ENCODE measurements around the gene RND3.

Gene RND3

GRCh38 chr2:150487537-150488429 lies at the start of gene RND3:
Gene RND3 (minus strand): TSS chr2:150487667. CDS start chr2:150487417, 250 bp downstream.
- peak within 1 kb of the TSS; percentile 98 for H3K4me3 ChIP-seq (ENCODE audit: low read depth, low read length)

- H3K4me3 ChIP-seq (ENCODE audit: low read depth, low read length) = no peak overlapping the region
These were observed 47.7 kb upstream of the RND3 start for GRCh38 chr2:150535176-150535575.

- no peak overlapping the region for H3K4me3 ChIP-seq (ENCODE audit: low read depth, low read length)
These were observed 45.4 kb upstream of the RND3 start for GRCh38 chr2:150532879-150533278.

- H3K4me3 ChIP-seq (ENCODE audit: low read depth, low read length) = no peak overlapping the region
These were observed 44.6 kb upstream of the RND3 start for GRCh38 chr2:150532020-150532419.

GRCh38 chr2:150531591-150531990 lies 44.1 kb upstream of the RND3 start:
- no peak overlapping the region for H3K4me3 ChIP-seq (ENCODE audit: low read depth, low read length)

- H3K4me3 ChIP-seq (ENCODE audit: low read depth, low read length) = no peak overlapping the region
These were observed 42.7 kb upstream of the RND3 start for GRCh38 chr2:150530168-150530567.

- H3K4me3 ChIP-seq (ENCODE audit: low read depth, low read length) = no peak overlapping the region
These were observed 41.7 kb upstream of the RND3 start for GRCh38 chr2:150528861-150529801.

GRCh38 chr2:150526827-150527226 lies 39.4 kb upstream of the RND3 start:
- H3K4me3 ChIP-seq (ENCODE audit: low read depth, low read length) = no peak overlapping the region

GRCh38 chr2:150526006-150526405 lies 38.5 kb upstream of the RND3 start:
- H3K4me3 ChIP-seq (ENCODE audit: low read depth, low read length) = no peak overlapping the region

- no peak overlapping the region for H3K4me3 ChIP-seq (ENCODE audit: low read depth, low read length)
These were observed 34.8 kb upstream of the RND3 start for GRCh38 chr2:150522269-150522668.

- H3K4me3 ChIP-seq (ENCODE audit: low read depth, low read length) = no peak overlapping the region
These were observed 33.6 kb upstream of the RND3 start for GRCh38 chr2:150520887-150521664.

- H3K4me3 ChIP-seq (ENCODE audit: low read depth, low read length) = no peak overlapping the region
These were observed 32.6 kb upstream of the RND3 start for GRCh38 chr2:150520033-150520432.

- H3K4me3 ChIP-seq (ENCODE audit: low read depth, low read length) = no peak overlapping the region
These were observed 30.6 kb upstream of the RND3 start for GRCh38 chr2:150517951-150518680.

- H3K4me3 ChIP-seq (ENCODE audit: low read depth, low read length) = no peak overlapping the region
These were observed 26.2 kb upstream of the RND3 start for GRCh38 chr2:150513647-150514046.

GRCh38 chr2:150508497-150509137 lies 21.1 kb upstream of the RND3 start:
- no peak overlapping the region for H3K4me3 ChIP-seq (ENCODE audit: low read depth, low read length)

- H3K4me3 ChIP-seq (ENCODE audit: low read depth, low read length) = no peak overlapping the region
These were observed 19.6 kb upstream of the RND3 start for GRCh38 chr2:150507071-150507470.

- no peak overlapping the region for H3K4me3 ChIP-seq (ENCODE audit: low read depth, low read length)
These were observed 17.7 kb upstream of the RND3 start for GRCh38 chr2:150505178-150505577.

- no peak overlapping the region for H3K4me3 ChIP-seq (ENCODE audit: low read depth, low read length)
These were observed 8.6 kb upstream of the RND3 start for GRCh38 chr2:150495993-150496627.

GRCh38 chr2:150495001-150495400 lies 7.5 kb upstream of the RND3 start:
- H3K4me3 ChIP-seq (ENCODE audit: low read depth, low read length) = no peak overlapping the region
